Hepatocyte (in vitro differentiated cells): Measurements from ENCODE around the gene IRF2.

Experiments used
- EZH2 ChIP-seq: fragments of 200-600 bp; sonication (generic); IDR thresholded peaks from 2 replicates; pipeline ENCODE4 v1.6.1; 2016; ENCODE audit warnings: antibody characterized with exemption, mild to moderate bottlenecking, borderline replicate concordance
- TF ChIP-seq, protein P1 (sequence below): fragments of 200-600 bp; sonication (generic); IDR thresholded peaks from 2 replicates; pipeline ENCODE4 v1.5.1; 2016; ENCODE audit warnings: antibody characterized with exemption, mild to moderate bottlenecking; ENCODE audit not compliant: poor library complexity

DNA sequence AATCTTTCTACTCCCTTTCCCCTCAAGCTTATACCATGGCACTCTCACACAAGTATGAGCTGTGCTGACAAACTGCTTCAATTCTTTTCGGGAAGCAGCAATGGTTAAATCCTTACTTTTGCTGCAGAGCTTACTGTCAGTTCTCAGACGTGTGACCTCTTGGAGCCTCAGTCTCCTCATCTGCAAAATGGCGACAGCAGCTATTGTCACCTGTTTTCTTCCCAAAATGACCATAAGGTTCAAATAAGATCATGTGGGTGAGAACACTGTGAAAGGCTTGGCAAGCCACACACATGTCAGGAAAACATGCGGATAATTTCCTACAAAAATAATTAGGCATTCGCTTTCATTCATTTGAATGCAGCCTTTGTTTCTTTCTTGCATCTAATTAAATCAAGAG is 36.8 kb upstream of the IRF2 start:
- TF ChIP-seq, protein P1, sequence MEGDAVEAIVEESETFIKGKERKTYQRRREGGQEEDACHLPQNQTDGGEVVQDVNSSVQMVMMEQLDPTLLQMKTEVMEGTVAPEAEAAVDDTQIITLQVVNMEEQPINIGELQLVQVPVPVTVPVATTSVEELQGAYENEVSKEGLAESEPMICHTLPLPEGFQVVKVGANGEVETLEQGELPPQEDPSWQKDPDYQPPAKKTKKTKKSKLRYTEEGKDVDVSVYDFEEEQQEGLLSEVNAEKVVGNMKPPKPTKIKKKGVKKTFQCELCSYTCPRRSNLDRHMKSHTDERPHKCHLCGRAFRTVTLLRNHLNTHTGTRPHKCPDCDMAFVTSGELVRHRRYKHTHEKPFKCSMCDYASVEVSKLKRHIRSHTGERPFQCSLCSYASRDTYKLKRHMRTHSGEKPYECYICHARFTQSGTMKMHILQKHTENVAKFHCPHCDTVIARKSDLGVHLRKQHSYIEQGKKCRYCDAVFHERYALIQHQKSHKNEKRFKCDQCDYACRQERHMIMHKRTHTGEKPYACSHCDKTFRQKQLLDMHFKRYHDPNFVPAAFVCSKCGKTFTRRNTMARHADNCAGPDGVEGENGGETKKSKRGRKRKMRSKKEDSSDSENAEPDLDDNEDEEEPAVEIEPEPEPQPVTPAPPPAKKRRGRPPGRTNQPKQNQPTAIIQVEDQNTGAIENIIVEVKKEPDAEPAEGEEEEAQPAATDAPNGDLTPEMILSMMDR: no peak
- no peak for TF ChIP-seq EZH2
